ENCODE results near the gene SLC6A12.
"Not testable (repeated sequence)": the region's sequence is repeated elsewhere in the genome, so short reads cannot be mapped to it uniquely, and the experiment has no call there.

The SLC6A12 gene

DNA sequence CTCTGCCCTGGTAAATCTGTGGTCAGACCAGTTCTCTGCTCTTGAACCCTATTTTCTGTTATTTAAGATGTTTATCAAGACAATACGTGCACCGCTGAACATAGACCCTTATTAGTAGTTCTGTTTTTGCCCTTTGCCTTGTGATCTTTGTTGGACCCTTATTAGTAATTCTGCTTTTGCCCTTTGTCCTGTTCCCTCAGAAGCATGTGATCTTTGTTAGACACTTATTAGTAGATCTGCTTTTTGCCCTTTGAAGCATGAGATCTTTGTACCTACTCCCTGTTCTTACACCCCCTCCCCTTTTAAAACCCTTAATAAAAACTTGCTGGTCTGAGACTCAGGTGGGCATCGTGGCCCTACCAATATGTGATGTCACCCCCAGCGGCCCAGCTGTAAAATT is 22.0 kb upstream of the SLC6A12 start:
- H3K4me3 ChIP-seq (ENCODE audit: low read depth, low read length) = not testable (repeated sequence)

DNA sequence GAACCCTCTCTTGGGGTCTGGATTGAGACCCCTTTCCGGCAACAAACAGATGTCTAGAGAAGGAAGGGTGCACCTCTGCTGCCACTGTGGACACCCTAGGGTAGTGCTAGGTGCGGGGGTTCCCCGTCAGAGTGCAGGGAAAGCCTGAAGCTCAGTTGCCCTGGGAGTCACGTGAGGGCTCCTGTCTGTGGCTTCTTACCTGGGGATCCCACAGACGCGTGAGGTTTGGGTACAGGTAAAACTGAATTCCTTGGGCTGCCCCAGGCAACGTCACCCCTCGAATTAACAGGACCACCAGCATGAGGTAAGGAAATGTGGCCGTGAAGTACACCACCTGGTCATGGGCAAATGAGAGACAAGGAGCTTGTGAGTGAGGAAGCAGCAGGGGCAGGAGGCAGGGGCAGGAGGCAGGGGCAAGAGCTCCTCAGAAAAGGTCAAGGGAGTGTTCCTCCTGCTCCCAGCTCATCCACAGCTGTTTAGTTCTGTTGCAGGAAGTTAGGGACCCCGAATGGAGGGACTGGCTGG is 21.0 kb upstream of the SLC6A12 start:
- no peak overlapping the region for H3K4me3 ChIP-seq (ENCODE audit: low read depth, low read length)

DNA sequence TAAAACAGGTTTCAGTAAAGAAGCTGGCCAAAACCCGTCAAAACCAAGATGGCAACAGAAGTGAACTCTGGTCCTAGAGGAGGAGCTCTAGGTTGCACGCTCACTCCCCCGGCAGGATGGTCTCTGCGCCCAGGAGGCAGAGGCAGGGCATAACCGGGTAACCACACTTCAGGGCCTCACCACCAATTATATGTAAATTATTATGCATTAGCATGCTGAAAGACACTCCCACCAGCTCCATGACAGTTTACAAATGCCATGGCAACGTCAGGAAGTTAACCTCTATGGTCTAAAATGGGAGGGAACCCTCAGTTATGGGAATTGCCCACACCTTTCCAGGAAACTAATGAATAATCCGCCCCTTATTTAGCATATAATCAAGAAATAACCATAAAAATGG is 20.1 kb upstream of the SLC6A12 start:
- H3K4me3 ChIP-seq (ENCODE audit: low read depth, low read length) = no peak overlapping the region

DNA sequence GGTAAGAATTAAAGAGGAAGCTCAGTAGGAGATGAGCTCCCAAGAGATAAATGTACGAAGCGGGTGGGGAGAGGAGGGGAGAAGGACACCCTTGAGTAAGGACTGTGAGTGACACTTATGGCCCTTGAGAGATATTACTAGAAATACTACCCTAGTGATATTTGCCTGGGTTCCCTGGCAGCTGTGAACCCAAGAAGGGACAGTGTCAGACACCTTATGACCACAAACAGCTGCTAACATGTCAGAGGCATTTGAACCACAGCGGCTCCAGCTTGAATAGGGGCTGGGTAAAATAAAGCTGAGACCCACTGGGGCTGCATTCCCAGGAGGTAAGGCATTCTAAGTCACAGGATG is 19.6 kb upstream of the SLC6A12 start:
- H3K4me3 ChIP-seq (ENCODE audit: low read depth, low read length) = no peak overlapping the region

DNA sequence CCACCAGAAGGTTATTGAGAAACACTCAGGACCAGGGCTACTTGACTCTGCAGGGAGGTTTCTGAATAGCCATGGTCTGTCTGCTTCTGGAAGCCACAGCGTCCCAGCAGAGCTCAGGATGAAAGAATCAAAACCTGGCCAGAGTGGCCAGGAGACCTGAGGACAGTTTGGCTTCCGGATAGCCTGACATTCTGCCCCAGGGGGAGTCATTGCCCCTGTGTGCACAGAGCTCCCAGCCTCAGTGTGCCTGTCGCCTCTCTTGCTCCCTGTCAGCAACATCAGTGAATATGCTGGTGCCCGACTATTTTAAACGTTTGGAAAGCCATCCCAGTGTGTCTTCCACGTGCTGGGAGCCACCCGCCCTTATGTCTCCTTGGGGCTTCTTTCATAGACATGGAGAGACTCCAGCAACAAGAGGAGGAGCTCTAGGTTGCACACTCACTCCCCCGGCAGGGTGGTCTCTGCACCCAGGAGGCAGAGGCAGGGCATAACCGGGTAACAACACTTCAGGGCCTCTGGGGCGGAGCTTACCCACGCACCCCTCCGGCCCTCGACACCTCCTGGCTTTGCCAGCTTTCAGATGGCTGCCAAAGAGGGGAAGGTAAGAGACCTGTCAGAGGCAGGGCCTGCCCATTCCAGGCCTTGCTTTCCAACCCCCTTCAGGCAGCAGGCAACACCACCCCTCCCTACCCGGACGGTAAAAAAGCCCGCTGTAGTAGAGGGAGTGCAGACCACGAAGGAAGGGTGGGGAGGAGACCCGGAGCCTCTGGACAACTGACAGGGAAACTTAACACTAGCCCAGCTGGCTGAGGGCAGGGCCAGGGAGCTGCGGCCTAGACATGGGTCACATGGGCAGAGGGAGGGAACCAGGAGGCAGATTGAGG is 19.0 kb upstream of the SLC6A12 start:
- no peak overlapping the region for H3K4me3 ChIP-seq (ENCODE audit: low read depth, low read length)

DNA sequence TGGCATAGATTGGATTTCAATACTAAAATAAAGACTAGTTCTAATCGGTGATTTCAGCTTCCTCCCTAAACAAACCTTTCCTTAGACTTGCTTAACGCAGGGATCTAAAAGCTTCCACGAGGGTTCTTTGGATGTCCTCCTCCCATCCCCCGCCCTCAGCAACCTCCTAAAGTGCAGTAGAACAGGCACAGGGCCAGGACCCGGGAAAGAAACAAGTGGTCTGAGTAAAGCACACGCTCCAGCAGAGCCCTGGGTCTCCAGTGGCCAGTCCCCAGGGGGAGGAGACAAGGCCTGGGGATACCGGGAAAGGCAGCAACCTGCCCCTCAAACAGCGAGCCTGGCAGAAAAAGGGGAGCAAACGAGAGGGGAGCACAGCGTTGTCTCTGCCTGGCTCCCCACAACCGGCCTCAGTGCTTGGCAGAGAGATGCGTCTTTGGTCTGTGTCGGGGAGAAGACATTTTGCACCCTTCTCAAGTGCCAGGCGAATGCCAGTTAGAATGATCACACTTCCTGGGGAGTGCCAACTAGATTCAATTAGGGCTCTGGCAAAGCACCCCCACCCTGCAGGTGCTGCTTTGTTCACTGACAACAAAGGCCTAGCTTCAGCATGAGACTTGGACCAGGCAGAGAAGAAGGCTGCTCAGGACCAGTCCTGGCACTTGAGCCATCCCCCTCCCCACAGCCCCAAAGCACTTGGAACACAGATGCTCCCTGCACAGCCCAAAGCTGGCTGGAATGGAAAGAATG is 17.1 kb upstream of the SLC6A12 start:
- no peak overlapping the region for H3K4me3 ChIP-seq (ENCODE audit: low read depth, low read length)

DNA sequence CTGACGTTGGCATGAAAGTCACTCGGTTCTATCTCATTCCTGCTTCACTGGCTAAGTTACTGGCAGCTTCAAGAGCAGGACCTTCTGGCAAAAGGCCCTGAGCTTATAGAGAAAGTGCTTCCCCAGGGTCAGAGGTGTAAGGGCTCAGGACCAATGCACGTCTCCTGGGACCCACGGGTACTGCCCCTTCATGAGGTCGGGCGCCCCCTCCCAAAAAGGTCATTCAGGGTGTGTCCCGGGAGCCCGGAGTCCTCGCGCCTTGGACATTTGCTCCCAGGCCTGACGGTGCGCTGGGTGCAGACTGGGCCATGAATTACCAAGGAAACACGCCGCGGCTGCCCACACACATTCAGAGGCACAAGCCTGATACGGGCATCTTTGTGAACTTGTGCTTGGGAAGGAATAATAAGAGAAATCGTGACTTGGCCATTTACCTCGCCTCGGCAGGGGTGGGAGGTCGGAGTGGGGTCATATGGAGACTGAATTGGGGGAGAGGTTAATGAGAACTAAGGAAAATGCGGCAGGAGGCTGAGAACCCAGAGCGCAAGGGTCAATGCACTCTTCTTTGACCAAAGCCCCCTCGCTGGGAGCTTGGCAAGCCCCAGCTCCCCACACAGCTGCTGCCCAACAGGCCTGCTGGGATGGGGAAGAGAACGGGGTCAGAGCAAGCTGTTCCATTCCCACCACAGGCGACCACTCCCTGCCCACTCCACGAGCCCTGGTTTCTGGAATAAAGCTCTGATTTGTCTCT is 15.7 kb upstream of the SLC6A12 start:
- H3K4me3 ChIP-seq (ENCODE audit: low read depth, low read length) = no peak overlapping the region

DNA sequence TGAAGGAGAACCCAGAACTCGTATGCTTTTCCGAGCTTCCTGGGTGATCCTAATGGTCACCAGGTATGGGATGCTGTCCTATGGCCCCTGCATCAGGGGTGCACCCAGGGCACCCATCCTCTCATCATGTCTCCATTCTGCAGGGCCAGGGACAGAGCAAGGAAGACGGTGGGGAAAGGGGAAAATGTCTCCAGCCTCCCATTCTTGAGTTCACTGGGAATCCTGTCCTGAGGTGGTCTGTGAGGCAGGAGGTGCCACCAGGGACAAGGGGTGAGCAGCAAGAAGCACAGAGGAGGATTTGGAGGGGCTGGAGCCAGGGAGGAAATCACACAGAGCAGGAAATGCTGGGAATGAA is 14.9 kb upstream of the SLC6A12 start:
- H3K4me3 ChIP-seq (ENCODE audit: low read depth, low read length) = no peak overlapping the region

DNA sequence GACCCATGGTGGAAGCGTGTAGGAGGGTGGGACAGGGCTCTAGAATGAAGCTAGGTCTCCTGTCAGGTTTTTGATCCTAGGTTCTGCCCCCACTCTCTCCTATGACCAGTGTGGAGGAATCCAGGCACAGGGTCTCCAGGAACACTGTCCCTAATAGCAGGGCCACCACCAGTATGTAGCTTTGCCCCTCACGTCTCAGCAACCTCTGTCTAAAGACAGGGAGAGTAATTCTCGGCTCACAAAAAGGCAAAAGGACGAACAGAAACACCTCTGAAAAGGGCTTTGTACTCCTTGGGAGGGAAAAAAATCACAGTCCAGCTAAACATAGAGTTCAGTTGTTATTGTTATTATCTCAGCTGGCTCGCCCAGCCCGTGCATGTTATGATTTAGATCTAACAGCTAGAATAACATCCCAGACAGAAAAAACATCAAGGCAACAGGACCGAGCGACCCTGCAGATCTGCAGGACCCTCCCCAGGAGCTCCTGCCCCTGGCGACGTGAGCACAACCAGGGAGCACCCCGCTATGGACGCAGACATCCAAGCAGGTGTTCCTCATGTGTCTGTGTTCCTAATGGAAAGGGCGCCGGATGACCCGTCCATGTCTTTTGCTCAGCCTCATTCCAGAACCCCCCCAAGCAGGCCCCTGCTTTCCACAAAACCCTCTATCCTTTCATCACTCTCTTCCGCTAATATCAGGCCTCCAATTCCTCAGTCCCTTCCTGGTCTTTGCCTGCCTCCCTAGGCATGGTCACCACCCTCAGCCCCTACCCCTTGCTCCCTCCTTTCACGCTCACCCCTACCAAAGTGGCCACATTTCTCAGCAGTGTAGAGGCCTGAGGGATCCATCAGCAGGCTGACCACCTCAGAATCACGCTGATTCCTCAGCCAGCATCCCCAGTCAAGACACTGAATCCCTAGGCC is 14.2 kb upstream of the SLC6A12 start:
- no peak overlapping the region for H3K4me3 ChIP-seq (ENCODE audit: low read depth, low read length)

DNA sequence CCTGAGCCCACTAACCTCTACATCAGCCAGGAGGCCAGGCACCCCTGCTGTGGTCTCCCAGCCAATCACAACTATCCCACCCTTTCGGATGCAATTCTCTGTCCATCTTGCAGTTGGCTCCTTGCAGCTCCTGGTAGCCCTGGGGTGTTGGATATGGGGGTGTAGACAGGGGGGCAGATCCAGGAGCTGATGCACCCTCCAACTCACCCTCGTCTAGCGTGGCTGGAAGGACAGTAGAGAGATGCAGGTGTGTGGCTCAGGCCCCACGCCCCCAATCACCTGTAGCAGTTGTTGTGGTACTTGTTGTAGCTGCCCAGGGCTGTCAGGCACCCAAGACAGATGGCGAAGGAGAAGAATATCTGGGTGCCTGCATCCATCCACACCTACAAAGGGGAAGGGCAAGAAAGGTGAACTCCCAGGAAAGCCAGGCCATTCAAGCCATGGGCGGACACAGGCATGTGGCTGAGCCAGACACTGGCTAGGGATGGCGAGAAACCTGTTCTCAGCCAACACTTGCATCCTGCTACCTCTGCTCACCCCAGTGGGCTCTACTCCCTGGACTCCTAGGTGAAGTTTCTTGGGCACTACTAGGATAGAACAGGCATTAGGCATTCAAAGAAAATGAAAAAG is 13.4 kb upstream of the SLC6A12 start:
- H3K4me3 ChIP-seq (ENCODE audit: low read depth, low read length) = no peak overlapping the region

DNA sequence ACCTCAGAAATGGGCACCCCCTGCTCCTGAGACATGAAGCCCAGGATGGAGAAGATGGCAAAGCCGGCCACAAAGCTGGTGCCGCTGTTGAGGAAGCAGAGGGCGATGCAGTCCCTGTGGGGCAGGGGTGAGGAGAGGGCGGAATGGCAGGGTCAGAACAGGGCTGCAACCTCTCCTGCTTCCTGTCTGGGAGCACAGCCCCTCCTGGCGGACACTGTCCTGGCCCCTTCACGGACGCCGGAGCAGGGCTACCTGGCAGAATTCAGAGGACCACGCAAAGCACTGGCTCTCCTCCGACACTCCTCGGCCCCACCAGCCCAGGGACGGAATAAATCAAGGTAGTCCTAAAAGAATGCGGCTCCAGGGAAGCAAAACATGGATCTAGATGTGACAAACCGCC is 12.4 kb upstream of the SLC6A12 start:
- no peak overlapping the region for H3K4me3 ChIP-seq (ENCODE audit: low read depth, low read length)

DNA sequence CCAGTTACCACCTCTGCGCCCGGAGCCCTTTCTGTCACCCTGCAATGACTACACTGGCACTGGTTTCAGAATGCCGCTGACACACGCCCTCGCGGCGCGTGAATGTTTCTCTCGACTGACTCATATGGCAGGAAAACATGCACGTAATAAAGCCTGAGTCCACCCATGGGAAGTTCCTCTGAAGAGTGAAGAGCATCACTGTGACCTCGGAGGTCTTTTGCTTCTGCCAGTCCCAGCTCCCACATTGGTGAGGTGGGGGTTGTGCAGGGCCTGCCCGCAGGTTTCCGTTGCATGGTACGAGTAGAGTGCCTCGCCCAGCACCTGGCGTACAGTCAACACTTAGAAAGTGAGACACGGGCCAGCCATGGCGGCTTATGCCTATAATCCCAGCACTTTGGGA is 11.1 kb upstream of the SLC6A12 start:
- H3K4me3 ChIP-seq (ENCODE audit: low read depth, low read length) = no peak overlapping the region

DNA sequence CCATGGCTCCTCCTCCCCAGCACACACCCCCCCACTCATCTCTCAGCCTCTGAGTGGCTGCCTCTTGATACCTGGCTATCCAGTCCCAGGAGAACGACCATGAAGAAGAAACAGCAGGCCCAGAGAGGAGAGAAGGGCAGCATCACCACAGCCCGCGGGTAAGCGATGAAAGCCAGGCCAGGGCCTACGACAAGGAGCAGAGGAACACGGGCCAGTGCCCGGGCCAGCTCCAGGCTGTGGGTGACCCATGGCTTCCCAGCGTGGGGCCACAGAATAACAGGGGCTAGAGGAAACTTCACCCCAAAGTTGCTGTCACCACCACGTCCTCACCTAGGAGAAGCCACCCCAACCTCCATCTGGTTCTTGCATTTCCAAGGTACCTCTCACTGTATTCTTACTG is 10.4 kb upstream of the SLC6A12 start:
- no peak overlapping the region for H3K4me3 ChIP-seq (ENCODE audit: low read depth, low read length)

DNA sequence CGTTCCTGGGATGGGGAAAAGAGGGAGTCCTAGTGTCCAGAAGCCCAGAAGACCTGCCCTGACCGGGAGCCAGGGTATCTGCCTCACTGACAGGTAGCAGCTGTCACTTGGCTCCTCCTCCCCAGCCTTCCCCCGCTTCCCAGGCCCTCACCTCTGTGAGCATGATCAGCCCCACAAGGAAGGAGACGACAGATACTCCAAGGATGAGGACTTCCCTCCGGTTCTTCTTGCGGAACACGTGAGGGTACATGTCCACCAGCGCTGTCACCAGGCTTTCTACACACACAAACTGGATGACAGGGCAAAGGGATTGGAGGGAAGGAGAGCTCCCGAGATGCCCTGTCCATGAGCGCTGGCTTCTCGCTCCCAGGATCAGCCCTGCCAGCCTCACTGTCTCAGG is 9.9 kb upstream of the SLC6A12 start:
- H3K4me3 ChIP-seq (ENCODE audit: low read depth, low read length) = no peak overlapping the region

DNA sequence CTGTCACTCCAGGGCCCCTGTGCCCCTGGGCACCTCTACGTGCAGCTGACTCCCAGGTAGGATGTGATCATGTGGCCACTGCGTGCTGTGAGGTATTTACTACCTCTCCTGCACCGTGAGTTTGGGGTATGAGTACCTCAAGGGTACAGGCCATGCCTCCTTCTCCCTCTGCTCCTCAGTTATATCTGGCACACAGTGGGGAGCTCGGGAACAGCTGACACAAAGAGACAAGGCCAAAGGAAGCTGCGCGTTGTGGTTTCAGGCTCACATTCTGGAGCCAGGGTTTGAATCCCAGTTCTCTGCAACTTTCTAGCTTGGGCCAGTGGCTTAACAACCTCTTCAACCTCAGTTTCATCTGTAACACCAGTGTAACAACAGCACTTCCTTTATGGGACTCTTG is 7.8 kb upstream of the SLC6A12 start:
- H3K4me3 ChIP-seq (ENCODE audit: low read depth, low read length) = no peak overlapping the region

DNA sequence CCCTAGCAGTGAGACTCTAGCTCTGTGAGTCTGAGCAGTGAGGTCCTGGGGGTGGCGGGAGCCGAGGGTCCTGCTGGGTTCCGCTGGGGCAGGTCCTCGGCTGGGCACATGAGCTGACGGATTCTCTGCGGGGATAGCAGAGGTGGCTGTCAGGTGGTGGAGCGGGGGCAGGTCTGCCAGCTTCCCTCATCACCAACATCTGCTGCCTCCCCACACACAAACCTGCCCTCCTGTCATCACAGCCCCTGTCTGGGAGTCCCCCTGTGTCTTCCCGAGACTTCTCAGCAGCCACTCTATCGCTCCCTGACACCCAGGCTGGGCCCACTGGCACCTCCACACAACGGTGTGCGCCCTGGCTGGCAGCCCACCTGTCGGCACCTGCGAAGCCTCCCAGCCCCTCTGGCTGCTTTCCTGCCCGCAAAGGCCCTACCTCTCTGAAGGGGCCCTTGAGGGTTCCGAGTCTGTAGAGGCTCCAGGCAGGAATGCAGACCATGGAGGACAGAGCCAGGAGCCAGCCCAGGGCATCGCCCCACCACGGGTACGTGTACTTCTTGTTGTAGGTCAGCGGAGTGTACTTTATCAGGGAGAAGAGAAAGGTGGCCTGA is 7.1 kb upstream of the SLC6A12 start:
- no peak overlapping the region for H3K4me3 ChIP-seq (ENCODE audit: low read depth, low read length)

DNA sequence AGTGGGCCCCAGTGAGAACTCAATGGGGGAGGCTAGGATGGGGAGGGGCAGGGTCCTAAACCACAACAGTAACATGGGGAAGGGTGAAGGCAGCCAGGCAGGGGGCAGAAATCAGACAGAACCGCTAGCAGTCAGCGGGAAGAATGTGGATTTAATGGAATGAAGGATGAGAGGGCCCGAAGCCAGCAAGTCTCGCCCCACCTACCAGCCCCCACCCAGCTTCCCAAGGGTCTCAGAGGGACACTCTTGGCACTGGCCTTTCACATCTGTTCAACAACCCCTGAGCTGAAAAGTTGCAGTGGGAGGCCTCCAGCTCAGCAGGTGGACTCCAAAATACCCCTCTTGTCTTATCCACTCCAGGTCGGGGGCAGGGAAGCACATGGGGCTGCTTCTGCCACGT is 6.5 kb upstream of the SLC6A12 start:
- H3K4me3 ChIP-seq (ENCODE audit: low read depth, low read length) = no peak overlapping the region

DNA sequence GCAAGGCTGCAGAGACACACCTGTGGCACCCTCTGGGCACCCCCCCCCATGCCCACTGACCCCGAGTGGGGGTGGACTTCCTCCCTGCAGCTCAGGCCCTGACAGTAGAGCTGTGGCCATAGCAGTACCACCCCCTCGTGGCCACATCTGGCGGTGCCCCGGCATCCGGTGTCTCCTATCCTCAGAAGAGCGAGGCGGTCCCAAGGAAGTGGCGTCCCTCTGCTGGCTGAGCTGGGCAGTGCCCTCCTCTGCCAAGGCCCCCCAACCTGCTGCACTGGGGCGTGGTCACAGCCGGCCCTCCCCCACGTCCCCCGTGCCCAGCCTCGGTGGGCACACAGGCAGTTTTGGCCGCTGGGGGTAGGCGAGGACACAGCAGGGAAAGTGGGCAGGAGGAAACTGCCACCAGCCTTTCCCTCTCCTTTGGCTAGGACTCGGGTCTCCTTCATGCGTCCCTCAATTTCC is 6.0 kb upstream of the SLC6A12 start:
- no peak overlapping the region for H3K4me3 ChIP-seq (ENCODE audit: low read depth, low read length)

DNA sequence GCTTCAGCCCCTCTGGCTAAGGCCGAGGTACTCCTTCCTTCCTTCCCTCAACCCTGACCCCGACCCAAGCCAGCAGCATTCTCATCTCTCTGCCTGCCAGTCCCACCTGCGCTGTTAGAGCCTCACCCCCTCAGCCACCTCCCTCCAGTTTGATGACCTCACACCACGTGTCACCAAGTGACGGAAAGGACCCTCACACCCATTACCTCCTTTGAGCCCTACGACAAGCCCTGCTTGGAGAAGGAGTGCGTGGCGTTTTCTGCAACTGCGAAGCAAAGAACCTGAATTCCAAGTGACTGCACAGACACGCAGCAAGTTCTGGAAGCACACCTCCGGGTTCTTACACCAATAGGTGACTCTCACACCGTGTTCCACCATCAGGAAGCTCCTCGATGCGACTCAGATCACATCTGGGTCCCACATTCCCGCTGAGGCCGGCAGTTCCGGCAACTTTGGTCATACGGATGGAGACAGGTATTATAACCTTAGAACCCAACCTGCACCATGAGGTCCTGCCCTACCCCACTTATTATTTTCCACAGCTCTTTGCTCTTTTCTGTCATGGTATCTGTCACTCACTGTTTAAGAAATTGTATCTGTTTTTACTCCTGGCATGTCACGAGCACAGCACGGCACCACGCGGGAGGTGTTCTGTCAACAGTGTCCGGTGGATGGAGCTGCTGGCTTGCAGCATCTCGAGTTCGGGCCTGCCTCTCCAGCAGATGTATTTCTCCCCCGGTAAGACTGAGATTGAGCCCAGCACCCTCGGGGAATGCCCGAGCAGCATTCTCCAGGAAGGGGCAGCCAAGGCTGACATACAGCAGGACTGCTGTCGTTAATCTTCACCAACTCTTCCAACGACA is 5.0 kb upstream of the SLC6A12 start:
- no peak overlapping the region for H3K4me3 ChIP-seq (ENCODE audit: low read depth, low read length)

All from iPS-11a (cell line).